SK-N-SH treated with all-trans-retinoic acid at 6 μM for 48 hours (cell line): ENCODE results near the gene LIMK1.
"Not testable (repeated sequence)": the region's sequence is repeated elsewhere in the genome, so short reads cannot be mapped to it uniquely, and the experiment has no call there.

Experiments
- ARNTL ChIP-seq: fragments of 450-650 bp; formaldehyde crosslinking; IDR thresholded peaks from 2 replicates; pipeline ENCODE4 v1.5.0; 2020; ENCODE audit warnings: low read depth, mild to moderate bottlenecking, moderate library complexity, borderline replicate concordance
- CREB5 ChIP-seq: fragments of 250-450 bp; sonication (Bioruptor Pico); IDR thresholded peaks from 2 replicates; pipeline ENCODE4 v1.5.1; 2020; ENCODE audit warnings: low read depth, mild to moderate bottlenecking, moderate library complexity
- ESRRG ChIP-seq: fragments of 250-450 bp; sonication (Bioruptor Pico); IDR thresholded peaks from 2 replicates; pipeline ENCODE4 v1.6.1; 2021; ENCODE audit warnings: mild to moderate bottlenecking
- GLIS3 ChIP-seq: fragments of 250-450 bp; sonication (Bioruptor Pico); IDR thresholded peaks from 2 replicates; pipeline ENCODE4 v1.5.0; 2020; ENCODE audit warnings: mild to moderate bottlenecking, moderate library complexity
- PPARA ChIP-seq: fragments of 250-450 bp; sonication (Bioruptor Pico); IDR thresholded peaks from 2 replicates; pipeline ENCODE4 v1.5.0; 2020; ENCODE audit warnings: mild to moderate bottlenecking, borderline replicate concordance
- TSHZ2 ChIP-seq: fragments of 250-450 bp; sonication (Bioruptor Pico); IDR thresholded peaks from 2 replicates; pipeline ENCODE4 v1.5.0; 2020; ENCODE audit warnings: mild to moderate bottlenecking, moderate library complexity
- ZFP3 ChIP-seq: fragments of 250-450 bp; sonication (Bioruptor Pico); IDR thresholded peaks from 2 replicates; pipeline ENCODE4 v1.5.0; 2020; ENCODE audit warnings: mild to moderate bottlenecking, moderate library complexity
- ZFP30 ChIP-seq: fragments of 450-650 bp; formaldehyde crosslinking; IDR thresholded peaks from 2 replicates; pipeline ENCODE4 v1.5.0; 2022; ENCODE audit warnings: mild to moderate bottlenecking, moderate library complexity
- ZNF565 ChIP-seq: fragments of 450-650 bp; formaldehyde crosslinking; conservative IDR thresholded peaks from 2 replicates; pipeline ENCODE4 v1.5.0; 2020; ENCODE audit warnings: low read depth, mild to moderate bottlenecking, moderate library complexity
- ZNF8 ChIP-seq: fragments of 450-650 bp; formaldehyde crosslinking; IDR thresholded peaks from 2 replicates; pipeline ENCODE4 v1.5.0; 2020; ENCODE audit warnings: mild to moderate bottlenecking, moderate library complexity
- TF ChIP-seq, protein P1 (sequence below): fragments of 250-450 bp; sonication (Bioruptor Pico); IDR thresholded peaks from 2 replicates; pipeline ENCODE4 v1.8.0; 2020; ENCODE audit warnings: mild to moderate bottlenecking, moderate library complexity, borderline replicate concordance

DNA sequence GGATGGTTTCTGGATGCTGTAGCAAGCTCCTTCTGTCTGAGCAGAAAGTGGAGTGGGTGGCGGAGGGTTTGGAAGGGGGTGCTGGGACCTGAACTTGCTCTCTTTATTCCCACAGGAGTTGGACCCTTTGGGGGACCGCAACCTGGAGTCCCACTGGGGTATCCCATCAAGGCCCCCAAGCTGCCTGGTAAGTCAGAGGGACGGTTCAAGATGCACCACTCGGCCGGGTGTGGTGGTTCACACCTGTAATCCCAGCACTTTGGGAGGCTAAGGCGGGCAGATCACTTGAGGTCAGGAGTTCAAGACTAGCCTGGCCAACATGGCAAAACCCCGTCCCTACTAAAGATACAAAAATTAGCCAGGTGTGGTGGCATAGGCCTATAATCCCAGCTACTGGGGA is 37.0 kb upstream of the LIMK1 start:
- TF ChIP-seq PPARA; ZFP3 (CRISPR knock-in tag); ZFP30 (CRISPR knock-in tag); CREB5 (CRISPR knock-in tag); ZNF8 (CRISPR knock-in tag); ESRRG; ARNTL (CRISPR knock-in tag); TSHZ2 (CRISPR knock-in tag); ZNF565; GLIS3 (CRISPR knock-in tag): not testable (repeated sequence)
- TF ChIP-seq, protein P1, sequence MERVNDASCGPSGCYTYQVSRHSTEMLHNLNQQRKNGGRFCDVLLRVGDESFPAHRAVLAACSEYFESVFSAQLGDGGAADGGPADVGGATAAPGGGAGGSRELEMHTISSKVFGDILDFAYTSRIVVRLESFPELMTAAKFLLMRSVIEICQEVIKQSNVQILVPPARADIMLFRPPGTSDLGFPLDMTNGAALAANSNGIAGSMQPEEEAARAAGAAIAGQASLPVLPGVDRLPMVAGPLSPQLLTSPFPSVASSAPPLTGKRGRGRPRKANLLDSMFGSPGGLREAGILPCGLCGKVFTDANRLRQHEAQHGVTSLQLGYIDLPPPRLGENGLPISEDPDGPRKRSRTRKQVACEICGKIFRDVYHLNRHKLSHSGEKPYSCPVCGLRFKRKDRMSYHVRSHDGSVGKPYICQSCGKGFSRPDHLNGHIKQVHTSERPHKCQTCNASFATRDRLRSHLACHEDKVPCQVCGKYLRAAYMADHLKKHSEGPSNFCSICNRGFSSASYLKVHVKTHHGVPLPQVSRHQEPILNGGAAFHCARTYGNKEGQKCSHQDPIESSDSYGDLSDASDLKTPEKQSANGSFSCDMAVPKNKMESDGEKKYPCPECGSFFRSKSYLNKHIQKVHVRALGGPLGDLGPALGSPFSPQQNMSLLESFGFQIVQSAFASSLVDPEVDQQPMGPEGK: not testable (repeated sequence)
